ENCODE measurements around the gene CRB1.

The CRB1 gene

GRCh38 chr1:197472141-197472540, 204.1 kb downstream of the CRB1 start:
- H2BK15ac ChIP-seq (ENCODE audit: low read length) = no peak overlapping the region
- no peaks in the 10 kb centered on the region for H3K36me3 ChIP-seq (replicated peaks in 1 of 2; ENCODE audit: control insufficient read depth in 2 of 2, insufficient read depth in 2 of 2, low read length in 2 of 2)
- no peaks in the 10 kb centered on the region for H3K9me3 ChIP-seq (replicated peaks in 1 of 2; ENCODE audit: control insufficient read depth in 2 of 2, insufficient read depth in 1 of 2, low read depth in 1 of 2, low read length in 2 of 2)
- H3K27ac ChIP-seq (replicated peaks; ENCODE audit: low read length) = no peak overlapping the region
- no peak overlapping the region for H3K4ac ChIP-seq (ENCODE audit: low read length)
- peaks cover 3 to 4% of the 10 kb centered on the region in 2 donors for H3K4me1 ChIP-seq (ENCODE audit: control insufficient read depth in 2 of 2, insufficient read depth in 1 of 2, low read depth in 1 of 2, low read length in 2 of 2)
- no peak overlapping the region for H4K91ac ChIP-seq (ENCODE audit: low read depth, low read length, poor library complexity)
- H2BK12ac ChIP-seq (ENCODE audit: low read length) = no peak overlapping the region
- H3K4me3 ChIP-seq (ENCODE audit: low read length in 2 of 2) = no peak overlapping the region
- no peak overlapping the region for H3K9ac ChIP-seq (ENCODE audit: low read depth, low read length, poor library complexity)
- H2BK5ac ChIP-seq (ENCODE audit: low read length) = no peak overlapping the region
- H2AFZ ChIP-seq (ENCODE audit: low read length) = no peak overlapping the region
- H3K23ac ChIP-seq (ENCODE audit: low read depth, low read length, poor library complexity) = no peak overlapping the region
- no peaks in the 10 kb centered on the region for H3K27me3 ChIP-seq (ENCODE audit: control insufficient read depth in 3 of 3, insufficient read depth in 3 of 3, low read depth in 1 of 3, low read length in 3 of 3)
- DNase-seq (ENCODE audit: low spot score) = no peak
- WGBS, 2 donors (ENCODE audit: extremely low coverage in 2 of 2, insufficient read length in 2 of 2, insufficient replicate concordance in 1 of 2) = no CpG with 5 or more reads among the region's 3 CpGs
- H4K8ac ChIP-seq (ENCODE audit: low read depth, low read length) = no peak overlapping the region
- H2AK5ac ChIP-seq (ENCODE audit: low read depth, low read length) = no peak overlapping the region
- no peak overlapping the region for H3K14ac ChIP-seq (ENCODE audit: low read length)
- no peak overlapping the region for H3K18ac ChIP-seq (ENCODE audit: low read length)
- H3K4me2 ChIP-seq (ENCODE audit: insufficient read depth, low read length, poor library complexity, severe bottlenecking) = no peak overlapping the region
- no peaks in the 10 kb centered on the region for H3K79me1 ChIP-seq (ENCODE audit: low read depth, low read length)
- H2BK120ac ChIP-seq (ENCODE audit: low read depth, low read length) = no peak overlapping the region

- Histone ChIP-seq H3K18ac (ENCODE audit: low read length) (no peak overlapping the region), H2BK5ac (ENCODE audit: low read length) (no peak overlapping the region), H3K4me3 (ENCODE audit: low read length in 2 of 2) (no peak overlapping the region), H3K4ac (ENCODE audit: low read length) (no peak overlapping the region), H3K9ac (ENCODE audit: low read depth, low read length, poor library complexity) (no peak overlapping the region), H3K27ac (replicated peaks; ENCODE audit: low read length) (no peak overlapping the region), H3K23ac (ENCODE audit: low read depth, low read length, poor library complexity) (no peak overlapping the region), H3K4me2 (ENCODE audit: insufficient read depth, low read length, poor library complexity, severe bottlenecking) (no peak overlapping the region), H3K9me3 (replicated peaks in 1 of 2; ENCODE audit: control insufficient read depth in 2 of 2, insufficient read depth in 1 of 2, low read depth in 1 of 2, low read length in 2 of 2) (no peaks in the 10 kb centered on the region), H2AK5ac (ENCODE audit: low read depth, low read length) (no peak overlapping the region), H4K8ac (ENCODE audit: low read depth, low read length) (no peak overlapping the region), H2AFZ (ENCODE audit: low read length) (no peak overlapping the region), H4K91ac (ENCODE audit: low read depth, low read length, poor library complexity) (no peak overlapping the region), H3K14ac (ENCODE audit: low read length) (no peak overlapping the region), H3K79me1 (ENCODE audit: low read depth, low read length) (no peaks in the 10 kb centered on the region), H3K4me1 (ENCODE audit: control insufficient read depth in 2 of 2, insufficient read depth in 1 of 2, low read depth in 1 of 2, low read length in 2 of 2) (no peaks in the 10 kb centered on the region), H3K27me3 (ENCODE audit: control insufficient read depth in 3 of 3, insufficient read depth in 3 of 3, low read depth in 1 of 3, low read length in 3 of 3) (no peaks in the 10 kb centered on the region), H2BK15ac (ENCODE audit: low read length) (no peak overlapping the region), H2BK12ac (ENCODE audit: low read length) (no peak overlapping the region), H2BK120ac (ENCODE audit: low read depth, low read length) (no peak overlapping the region), H3K36me3 (replicated peaks in 1 of 2; ENCODE audit: control insufficient read depth in 2 of 2, insufficient read depth in 2 of 2, low read length in 2 of 2) (no peaks in the 10 kb centered on the region)
- no peak for DNase-seq (ENCODE audit: low spot score)
- no CpG with 5 or more reads among the region's 6 CpGs for WGBS, 2 donors (ENCODE audit: extremely low coverage in 2 of 2, insufficient read length in 2 of 2, insufficient replicate concordance in 1 of 2)
Observed at GRCh38 chr1:197480446-197480845, 212.4 kb downstream of the CRB1 start.

DNA sequence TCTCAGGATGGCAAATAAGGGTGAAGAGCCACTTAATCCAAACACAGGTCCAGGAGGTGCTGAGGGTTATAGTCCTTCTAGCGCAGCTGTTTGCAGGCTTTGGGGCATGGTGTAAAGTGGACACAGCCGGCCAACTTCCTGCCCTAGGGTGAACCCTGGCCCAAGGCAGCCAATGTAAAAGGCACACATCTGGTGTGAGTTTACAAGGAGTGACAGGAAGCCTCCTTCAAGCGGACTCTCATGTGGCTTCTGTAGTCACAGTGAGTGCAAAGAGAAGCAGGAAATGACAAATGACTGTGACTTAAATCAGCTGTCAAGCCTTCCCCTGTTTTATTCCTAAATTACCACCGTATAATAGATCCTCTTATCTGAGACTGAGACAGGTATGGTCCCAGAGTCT, 213.0 kb downstream of the CRB1 start:
- Histone ChIP-seq H2BK5ac (ENCODE audit: low read length) (no peak overlapping the region), H3K9me3 (replicated peaks in 1 of 2; ENCODE audit: control insufficient read depth in 2 of 2, insufficient read depth in 1 of 2, low read depth in 1 of 2, low read length in 2 of 2) (no peaks in the 10 kb centered on the region), H3K36me3 (replicated peaks in 1 of 2; ENCODE audit: control insufficient read depth in 2 of 2, insufficient read depth in 2 of 2, low read length in 2 of 2) (no peaks in the 10 kb centered on the region), H2BK12ac (ENCODE audit: low read length) (no peak overlapping the region), H3K4me2 (ENCODE audit: insufficient read depth, low read length, poor library complexity, severe bottlenecking) (no peak overlapping the region), H2AFZ (ENCODE audit: low read length) (no peak overlapping the region), H3K18ac (ENCODE audit: low read length) (no peak overlapping the region), H2BK120ac (ENCODE audit: low read depth, low read length) (no peak overlapping the region), H3K79me1 (ENCODE audit: low read depth, low read length) (no peaks in the 10 kb centered on the region), H3K4me3 (ENCODE audit: low read length in 2 of 2) (no peak overlapping the region), H3K14ac (ENCODE audit: low read length) (no peak overlapping the region), H4K8ac (ENCODE audit: low read depth, low read length) (no peak overlapping the region), H3K4ac (ENCODE audit: low read length) (no peak overlapping the region), H3K27me3 (ENCODE audit: control insufficient read depth in 3 of 3, insufficient read depth in 3 of 3, low read depth in 1 of 3, low read length in 3 of 3) (no peaks in the 10 kb centered on the region), H2AK5ac (ENCODE audit: low read depth, low read length) (no peak overlapping the region), H2BK15ac (ENCODE audit: low read length) (no peak overlapping the region), H3K23ac (ENCODE audit: low read depth, low read length, poor library complexity) (no peak overlapping the region), H4K91ac (ENCODE audit: low read depth, low read length, poor library complexity) (no peak overlapping the region), H3K27ac (replicated peaks; ENCODE audit: low read length) (no peak overlapping the region), H3K9ac (ENCODE audit: low read depth, low read length, poor library complexity) (no peak overlapping the region), H3K4me1 (ENCODE audit: control insufficient read depth in 2 of 2, insufficient read depth in 1 of 2, low read depth in 1 of 2, low read length in 2 of 2) (no peaks in the 10 kb centered on the region)
- no peak for DNase-seq (ENCODE audit: low spot score)
- no CpG with 5 or more reads among the region's 4 CpGs for WGBS, 2 donors (ENCODE audit: extremely low coverage in 2 of 2, insufficient read length in 2 of 2, insufficient replicate concordance in 1 of 2)

DNA sequence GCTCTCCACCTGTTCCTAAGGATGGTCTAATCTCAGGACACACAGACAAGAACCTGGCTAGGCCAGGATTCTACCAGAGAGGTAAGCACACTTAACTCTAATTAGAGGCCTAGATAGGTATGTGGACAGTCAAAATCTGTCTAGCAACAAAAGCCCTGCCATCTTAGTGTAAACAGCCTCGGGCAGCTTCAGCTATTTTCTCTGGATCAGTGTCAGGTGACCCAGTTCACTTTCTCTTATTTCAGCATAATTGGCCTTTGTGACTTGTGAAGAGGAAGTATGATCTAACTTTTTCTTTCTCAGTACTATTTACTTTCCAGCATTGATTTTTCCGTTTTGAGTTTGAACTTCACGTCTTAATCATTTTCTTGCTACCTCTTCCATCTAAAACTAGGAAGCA, 217.7 kb downstream of the CRB1 start:
- H2BK15ac ChIP-seq (ENCODE audit: low read length) = no peak overlapping the region
- no peak overlapping the region for H3K4ac ChIP-seq (ENCODE audit: low read length)
- no peak overlapping the region for H3K9ac ChIP-seq (ENCODE audit: low read depth, low read length, poor library complexity)
- no peak overlapping the region for H2AK5ac ChIP-seq (ENCODE audit: low read depth, low read length)
- H3K23ac ChIP-seq (ENCODE audit: low read depth, low read length, poor library complexity) = no peak overlapping the region
- H3K4me3 ChIP-seq (ENCODE audit: low read length in 2 of 2) = no peak overlapping the region
- H3K27me3 ChIP-seq (ENCODE audit: control insufficient read depth in 3 of 3, insufficient read depth in 3 of 3, low read depth in 1 of 3, low read length in 3 of 3) = no peaks in the 10 kb centered on the region
- no peak overlapping the region for H2BK5ac ChIP-seq (ENCODE audit: low read length)
- no peak overlapping the region for H3K27ac ChIP-seq (replicated peaks; ENCODE audit: low read length)
- no peaks in the 10 kb centered on the region for H3K79me1 ChIP-seq (ENCODE audit: low read depth, low read length)
- H2BK12ac ChIP-seq (ENCODE audit: low read length) = no peak overlapping the region
- H4K91ac ChIP-seq (ENCODE audit: low read depth, low read length, poor library complexity) = no peak overlapping the region
- no peak overlapping the region for H3K18ac ChIP-seq (ENCODE audit: low read length)
- no peak for DNase-seq (ENCODE audit: low spot score)
- no peaks in the 10 kb centered on the region for H3K36me3 ChIP-seq (replicated peaks in 1 of 2; ENCODE audit: control insufficient read depth in 2 of 2, insufficient read depth in 2 of 2, low read length in 2 of 2)
- no peak overlapping the region for H4K8ac ChIP-seq (ENCODE audit: low read depth, low read length)
- no peak overlapping the region for H3K4me2 ChIP-seq (ENCODE audit: insufficient read depth, low read length, poor library complexity, severe bottlenecking)
- no peak overlapping the region for H2BK120ac ChIP-seq (ENCODE audit: low read depth, low read length)
- H3K9me3 ChIP-seq (replicated peaks in 1 of 2; ENCODE audit: control insufficient read depth in 2 of 2, insufficient read depth in 1 of 2, low read depth in 1 of 2, low read length in 2 of 2) = no peaks in the 10 kb centered on the region
- no peak overlapping the region for H3K14ac ChIP-seq (ENCODE audit: low read length)
- H2AFZ ChIP-seq (ENCODE audit: low read length) = peak overlapping the region; percentile 49
- WGBS, 2 donors (ENCODE audit: extremely low coverage in 2 of 2, insufficient read length in 2 of 2, insufficient replicate concordance in 1 of 2) = no CpG with 5 or more reads among the region's 3 CpGs
- H3K4me1 ChIP-seq (ENCODE audit: control insufficient read depth in 2 of 2, insufficient read depth in 1 of 2, low read depth in 1 of 2, low read length in 2 of 2) = no peaks in the 10 kb centered on the region
